Smooth muscle cell (in vitro differentiated cells): ENCODE measurements around the gene KLHDC8A. TPM values are rescaled to one million over a fixed set of nuclear protein-coding genes. Genes with fewer than 3 reads are reported as not detected.

ENCODE experiments used
- DNase-seq: peaks from one replicate; lab custom pipeline; 2025; ENCODE audit not compliant: unreplicated experiment; lab: John Stamatoyannopoulos, UW
- H2AFZ ChIP-seq: fragments of 200-600 bp; sonication (generic); 2 replicates; pipeline ENCODE4 v1.6.0; 2016; ENCODE audit warnings: antibody characterized with exemption, low read depth, mild to moderate bottlenecking
- H3F3A ChIP-seq: fragments of 200-600 bp; sonication (generic); 2 replicates; pipeline ENCODE4 v1.6.0; 2017; ENCODE audit warnings: antibody characterized with exemption, low read depth
- H3K27ac ChIP-seq: fragments of 200-600 bp; sonication (generic); 2 replicates; pipeline ENCODE4 v1.5.1; 2016; ENCODE audit warnings: low read depth, mild to moderate bottlenecking
- H3K27me3 ChIP-seq: fragments of 200-600 bp; sonication (generic); 2 replicates; pipeline ENCODE4 v1.6.1; 2016; ENCODE audit warnings: low read depth, mild to moderate bottlenecking
- H3K36me3 ChIP-seq: fragments of 200-600 bp; sonication (generic); 2 replicates; pipeline ENCODE4 v1.5.1; 2016; ENCODE audit warnings: low read depth
- H3K4me1 ChIP-seq: fragments of 200-600 bp; sonication (generic); 2 replicates; pipeline ENCODE4 v1.5.1; 2016; ENCODE audit warnings: low read depth
- H3K4me2 ChIP-seq: fragments of 200-600 bp; sonication (generic); 2 replicates; pipeline ENCODE4 v1.6.0; 2016; ENCODE audit warnings: mild to moderate bottlenecking
- H3K4me3 ChIP-seq: fragments of 200-600 bp; sonication (generic); 2 replicates; pipeline ENCODE4 v1.5.1; 2016; ENCODE audit warnings: mild to moderate bottlenecking
- H3K79me2 ChIP-seq: fragments of 200-600 bp; sonication (generic); 2 replicates; pipeline ENCODE4 v1.6.0; 2016; ENCODE audit warnings: low read depth, mild to moderate bottlenecking
- H3K9ac ChIP-seq: fragments of 200-600 bp; sonication (generic); 2 replicates; pipeline ENCODE4 v1.6.0; 2016; ENCODE audit warnings: low read depth
- H3K9me3 ChIP-seq: fragments of 200-600 bp; sonication (generic); replicated peaks from 2 replicates; pipeline ENCODE4 v1.5.1; 2016; ENCODE audit warnings: low read depth
- H4K20me1 ChIP-seq: fragments of 200-600 bp; sonication (generic); 2 replicates; pipeline ENCODE4 v1.6.0; 2016; ENCODE audit warnings: low read depth
- CTCF ChIP-seq: fragments of 200-600 bp; sonication (generic); IDR thresholded peaks from 2 replicates; pipeline ENCODE4 v1.5.1; 2017; ENCODE audit warnings: borderline replicate concordance, mild to moderate bottlenecking, antibody characterized with exemption; ENCODE audit not compliant: insufficient read depth, poor library complexity, severe bottlenecking
- WGBS: methylation state at CpG from one replicate; pipeline ENCODE4 v1.1.7; 2016; ENCODE audit warnings: low lambda C conversion rate; 5-methylcytosine and 5-hydroxymethylcytosine counted together
- polyA plus RNA-seq: library from polyadenylated mRNA; unstranded; fragments of >200 nt; fragmentation: Nextera tagmentation; extraction: Ambion mirVana; gene quantifications from 2 replicates; pipeline ENCODE4 v1.2.1, GENCODE V29; 2016
- small RNA-seq: library from RNA; depleted of rRNA; stranded (forward); fragments of <200 nt; gene quantifications from one replicate; pipeline ENCODE3, GENCODE V24; 2014
- total RNA-seq: library from RNA; depleted of rRNA; stranded (reverse); fragments of >200 nt; gene quantifications from 2 replicates; pipeline ENCODE4 v1.2.3, GENCODE V29; 2014

The KLHDC8A gene
- total and polyA plus RNA-seq, 2 experiments from 2014 or later, result 0.33 TPM; not detected in 1

- TF ChIP-seq CTCF, result no peak
- WGBS, result 58% methylated on average over 3 of the region's 3 CpGs
- H3K27ac ChIP-seq, result peak overlapping the region; percentile 88
Measured at GRCh38 chr1:205287076-205287475, 69.6 kb downstream of the KLHDC8A start.

GRCh38 chr1:205286335-205286950 is 70.3 kb downstream of the KLHDC8A start:
- Histone ChIP-seq H3K4me1 (peaks cover 35% of the 10 kb centered on the region), H3K79me2 (no peaks in the 10 kb centered on the region), H3K9me3 (no peaks in the 10 kb centered on the region), H3K27me3 (no peaks in the 10 kb centered on the region), H3K4me3 (no peak overlapping the region), H3K9ac (no peak overlapping the region), H3K36me3 (no peaks in the 10 kb centered on the region), H3K27ac (peak overlapping the region; percentile 88), H4K20me1 (no peaks in the 10 kb centered on the region), H2AFZ (no peak overlapping the region), H3F3A (peaks cover 24% of the 10 kb centered on the region), H3K4me2 (peak overlapping the region; percentile 67)
- no peak for DNase-seq
- no peak for TF ChIP-seq CTCF
- WGBS, result 83% methylated on average over 9 of the region's 9 CpGs

More at GRCh38 chr1:205287076-205287475, 69.6 kb downstream of the KLHDC8A start:
- Histone ChIP-seq H3K79me2 (no peaks in the 10 kb centered on the region), H2AFZ (no peak overlapping the region), H3K9me3 (no peaks in the 10 kb centered on the region), H3F3A (peaks cover 24% of the 10 kb centered on the region), H3K36me3 (no peaks in the 10 kb centered on the region), H3K4me3 (no peak overlapping the region), H4K20me1 (no peaks in the 10 kb centered on the region), H3K27me3 (no peaks in the 10 kb centered on the region), H3K4me1 (peaks cover 35% of the 10 kb centered on the region), H3K9ac (no peak overlapping the region), H3K4me2 (peak overlapping the region; percentile 21)
- no peak for DNase-seq

Small RNAs within 50 kb of the gene (small RNA-seq; reads per million reads assigned to genes)
- 0.53 reads per million, percentile 18 among the genes with 10 or more reads in this experiment for gene SNRPGP10

Other genes with a start within 250 kb of the KLHDC8A start
- 18.8 and 19.0 TPM in 2 replicates for gene RBBP5, start 234.9 kb downstream of the KLHDC8A start, total RNA-seq
- gene RBBP5, start 234.9 kb downstream of the KLHDC8A start, polyA plus RNA-seq, result 9.3 and 12.8 TPM in 2 replicates
- 8.7 and 12.1 TPM in 2 replicates for gene DSTYK, start 145.2 kb downstream of the KLHDC8A start, total RNA-seq
- 6.9 TPM in 2 replicates for gene DSTYK, start 145.2 kb downstream of the KLHDC8A start, polyA plus RNA-seq
- 2.1 and 3.3 TPM in 2 replicates for gene TMCC2, start 129.0 kb downstream of the KLHDC8A start, total RNA-seq
- 2.4 and 5.6 TPM in 2 replicates for gene TMCC2, start 129.0 kb downstream of the KLHDC8A start, polyA plus RNA-seq
- gene NUAK2, start 35.2 kb downstream of the KLHDC8A start, total RNA-seq, result 6.6 and 11.3 TPM in 2 replicates
- gene NUAK2, start 35.2 kb downstream of the KLHDC8A start, polyA plus RNA-seq, result 15.8 and 16.8 TPM in 2 replicates
- gene LEMD1, start 65.1 kb upstream of the KLHDC8A start, total RNA-seq, result 1.3 and 5.8 TPM in 2 replicates
- 8.0 and 15.0 TPM in 2 replicates for gene LEMD1, start 65.1 kb upstream of the KLHDC8A start, polyA plus RNA-seq
- 1.3 and 3.9 TPM in 2 replicates for gene BLACAT1, start 99.1 kb upstream of the KLHDC8A start, total RNA-seq
- gene BLACAT1, start 99.1 kb upstream of the KLHDC8A start, polyA plus RNA-seq, result 0.72 and 2.8 TPM in 2 replicates
- gene CDK18, start 147.7 kb upstream of the KLHDC8A start, total RNA-seq, result 3.5 and 6.1 TPM in 2 replicates
- gene CDK18, start 147.7 kb upstream of the KLHDC8A start, polyA plus RNA-seq, result 6.1 and 10.0 TPM in 2 replicates